HL-60 (cell line): Measurements from ENCODE around the gene NFIB.

Experiments used
- DNase-seq, 2 experiments: peaks; one replicate each; pipeline ENCODE4 v3.0.0-alpha.2; 2010 to 2020; ENCODE audit warnings: low read depth in 1 of 2, low spot score in 1 of 2
- H3K27ac ChIP-seq: fragments of 250-450 bp; sonication (Bioruptor Pico); replicated peaks from 2 replicates; pipeline ENCODE4 v1.5.1; 2020; ENCODE audit warnings: mild to moderate bottlenecking, moderate library complexity
- H3K27me3 ChIP-seq: fragments of 250-450 bp; sonication (Bioruptor Pico); 2 replicates; pipeline ENCODE4 v1.5.1; 2021; ENCODE audit warnings: mild to moderate bottlenecking, moderate library complexity; ENCODE audit not compliant: insufficient read depth, poor library complexity, severe bottlenecking
- H3K4me3 ChIP-seq: replicated peaks from 2 replicates; pipeline ENCODE4 v1.5.1; 2011; ENCODE audit warnings: mild to moderate bottlenecking, control low read depth, low read length; ENCODE audit not compliant: insufficient read depth
- CTCF ChIP-seq: IDR thresholded peaks from one replicate; pipeline ENCODE4 v1.5.1; 2011; ENCODE audit warnings: low read length, control low read depth, inconsistent platforms; ENCODE audit not compliant: insufficient read depth
- GABPA ChIP-seq: IDR thresholded peaks from 2 replicates; pipeline ENCODE4 v1.6.1; 2012; ENCODE audit warnings: low read depth
- POLR2AphosphoS5 ChIP-seq: IDR thresholded peaks from 2 replicates; pipeline ENCODE4 v1.6.1; 2012; ENCODE audit warnings: low read depth
- REST ChIP-seq: IDR thresholded peaks from 2 replicates; pipeline ENCODE4 v1.6.1; 2012; ENCODE audit warnings: low read depth; ENCODE audit not compliant: insufficient replicate concordance
- SPI1 ChIP-seq: IDR thresholded peaks from 2 replicates; pipeline ENCODE4 v1.6.1; 2012; ENCODE audit warnings: low read depth, mild to moderate bottlenecking, borderline replicate concordance

NFIB gene

DNA sequence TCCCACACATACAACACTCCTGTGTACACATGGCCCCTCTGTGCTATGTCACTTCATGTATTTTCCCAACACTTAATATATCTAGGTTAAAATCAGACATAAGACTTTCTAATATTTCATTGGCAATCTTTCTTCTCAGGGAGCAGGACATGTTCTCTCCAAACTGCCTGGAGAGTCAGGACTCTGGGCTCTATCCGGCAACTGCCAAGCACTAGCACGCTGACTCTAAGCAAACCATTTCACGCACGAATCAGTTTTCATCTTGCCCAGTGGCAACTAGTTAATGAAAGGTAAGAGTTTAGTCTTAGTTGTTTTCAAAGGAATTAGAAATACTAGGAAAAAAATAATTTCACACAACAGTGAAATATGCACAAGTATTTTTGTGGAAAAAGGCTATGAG is 124.8 kb downstream of the NFIB start:
- TF ChIP-seq POLR2AphosphoS5 (no peak), GABPA (no peak), REST (no peak), SPI1 (no peak), CTCF (no peak)
- Histone ChIP-seq H3K27ac (no peak overlapping the region), H3K27me3 (no peaks in the 10 kb centered on the region), H3K4me3 (no peak overlapping the region)
- DNase-seq: no peak

DNA sequence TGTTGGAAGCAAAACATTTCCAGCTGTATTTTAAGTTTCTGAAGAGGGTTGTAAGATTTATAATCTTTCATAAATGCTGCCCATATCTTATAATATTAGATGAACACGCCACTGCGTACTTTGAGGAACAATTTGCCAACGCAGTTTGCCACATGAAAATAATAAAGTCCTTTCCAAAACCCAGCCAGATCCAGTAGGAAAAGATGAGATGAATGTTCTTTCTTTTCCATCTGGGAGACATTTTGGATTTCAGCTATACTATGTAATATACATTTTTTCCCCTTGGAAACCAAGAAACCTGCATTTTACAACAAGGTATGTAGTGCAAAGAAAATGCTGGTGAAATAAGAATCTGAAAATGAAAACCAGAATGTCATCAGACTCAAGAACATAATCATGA is 125.4 kb downstream of the NFIB start:
- Histone ChIP-seq H3K4me3 (no peak overlapping the region), H3K27ac (no peak overlapping the region), H3K27me3 (no peaks in the 10 kb centered on the region)
- no peak for TF ChIP-seq CTCF
- no peak for TF ChIP-seq REST
- DNase-seq: no peak

DNA sequence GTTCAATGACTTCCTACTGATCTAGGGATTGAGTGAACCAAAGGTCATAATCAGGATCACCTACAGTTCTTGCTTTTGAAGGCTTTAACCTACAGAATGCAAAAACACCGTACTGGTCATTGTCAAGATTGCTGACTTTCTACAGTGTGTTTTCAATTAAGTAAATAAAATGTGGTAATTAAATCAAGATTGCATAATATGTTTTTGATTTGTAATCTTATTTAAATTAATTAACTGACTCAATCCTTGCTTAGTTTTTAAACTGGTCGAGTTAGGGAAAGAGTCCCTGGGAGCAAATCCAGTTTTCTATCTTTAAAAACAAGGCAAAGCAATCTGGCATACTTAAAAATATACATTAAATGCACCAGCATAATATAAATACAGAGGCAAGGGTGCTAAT is 125.9 kb downstream of the NFIB start:
- H3K27ac ChIP-seq: no peak overlapping the region
- no peak overlapping the region for H3K4me3 ChIP-seq
- DNase-seq: no peak
- no peaks in the 10 kb centered on the region for H3K27me3 ChIP-seq
- TF ChIP-seq POLR2AphosphoS5: no peak
- TF ChIP-seq SPI1: no peak
- no peak for TF ChIP-seq CTCF
- no peak for TF ChIP-seq REST
- no peak for TF ChIP-seq GABPA
